SK-N-SH treated with all-trans-retinoic acid at 6 μM for 48 hours (cell line): Measurements from ENCODE around the gene FBXO10.

Experiments used
- TOX ChIP-seq: fragments of 250-450 bp; sonication (Bioruptor Pico); IDR thresholded peaks from 2 replicates; pipeline ENCODE4 v1.8.0; 2021; ENCODE audit warnings: mild to moderate bottlenecking, moderate library complexity, borderline replicate concordance
- ZC3H10 ChIP-seq: fragments of 250-450 bp; sonication (Bioruptor Pico); IDR thresholded peaks from 2 replicates; pipeline ENCODE4 v1.5.1; 2021; ENCODE audit warnings: mild to moderate bottlenecking, moderate library complexity
- ZFP3 ChIP-seq: fragments of 250-450 bp; sonication (Bioruptor Pico); IDR thresholded peaks from 2 replicates; pipeline ENCODE4 v1.5.0; 2020; ENCODE audit warnings: mild to moderate bottlenecking, moderate library complexity
- ZNF70 ChIP-seq: fragments of 450-650 bp; formaldehyde crosslinking; IDR thresholded peaks from 2 replicates; pipeline ENCODE4 v1.5.0; 2020; ENCODE audit warnings: mild to moderate bottlenecking, moderate library complexity
- TF ChIP-seq, protein P1 (sequence below): fragments of 250-450 bp; sonication (Bioruptor Pico); IDR thresholded peaks from 2 replicates; pipeline ENCODE4 v1.8.0; 2021; ENCODE audit warnings: low read depth, mild to moderate bottlenecking, moderate library complexity, borderline replicate concordance

DNA sequence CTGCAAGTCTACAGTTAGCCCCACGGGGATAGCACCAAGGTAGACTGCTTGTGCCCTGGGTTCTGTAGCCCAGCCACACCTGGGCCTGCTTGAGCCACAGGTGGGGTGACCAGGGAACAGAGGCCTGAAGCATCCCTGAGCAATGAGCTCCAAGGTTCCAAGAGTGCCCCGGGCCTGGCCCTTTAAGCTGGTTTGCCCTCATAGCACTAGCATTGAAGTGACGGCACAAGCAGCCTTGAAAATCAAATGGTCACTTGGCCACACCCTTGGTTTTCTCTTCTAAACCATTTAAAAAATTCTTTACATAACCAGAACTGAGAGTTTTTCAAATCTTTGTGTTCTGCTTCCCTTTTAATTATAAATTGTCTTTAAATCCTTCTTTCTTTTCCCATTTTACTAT is 24.7 kb downstream of the FBXO10 start:
- no peak for TF ChIP-seq ZFP3 (CRISPR knock-in tag)
- TF ChIP-seq ZC3H10 (CRISPR knock-in tag) = no peak
- no peak for TF ChIP-seq ZNF70 (CRISPR knock-in tag)
- TF ChIP-seq TOX (CRISPR knock-in tag) = no peak
- TF ChIP-seq, protein P1, sequence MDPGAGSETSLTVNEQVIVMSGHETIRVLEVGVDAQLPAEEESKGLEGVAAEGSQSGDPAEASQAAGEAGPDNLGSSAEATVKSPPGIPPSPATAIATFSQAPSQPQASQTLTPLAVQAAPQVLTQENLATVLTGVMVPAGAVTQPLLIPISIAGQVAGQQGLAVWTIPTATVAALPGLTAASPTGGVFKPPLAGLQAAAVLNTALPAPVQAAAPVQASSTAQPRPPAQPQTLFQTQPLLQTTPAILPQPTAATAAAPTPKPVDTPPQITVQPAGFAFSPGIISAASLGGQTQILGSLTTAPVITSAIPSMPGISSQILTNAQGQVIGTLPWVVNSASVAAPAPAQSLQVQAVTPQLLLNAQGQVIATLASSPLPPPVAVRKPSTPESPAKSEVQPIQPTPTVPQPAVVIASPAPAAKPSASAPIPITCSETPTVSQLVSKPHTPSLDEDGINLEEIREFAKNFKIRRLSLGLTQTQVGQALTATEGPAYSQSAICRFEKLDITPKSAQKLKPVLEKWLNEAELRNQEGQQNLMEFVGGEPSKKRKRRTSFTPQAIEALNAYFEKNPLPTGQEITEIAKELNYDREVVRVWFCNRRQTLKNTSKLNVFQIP (CRISPR knock-in tag) = no peak
